IMR-90 (cell line): ENCODE data around the gene JAKMIP1. TPM values are rescaled to one million over a fixed set of nuclear protein-coding genes. Genes with fewer than 3 reads are reported as not detected.

ENCODE experiments used
- ATAC-seq: fragments of 200-7000 bp; cut with Tn5 transposase; 2 replicates; pipeline ENCODE4 v1.9.1; 2020; ENCODE audit warnings: low read depth, mild to moderate bottlenecking, moderate library complexity
- BruUV-seq: library from RNA; stranded (reverse); fragments of 400-500 nt; replicated peaks from 2 replicates; lab custom pipeline; 2021; lab: Mats Ljungman, UMichigan
- CTCF ChIA-PET: fragments of 300-600 bp; formaldehyde crosslinking; extraction: SDS; loops from one replicate; lab custom pipeline; 2021; ENCODE audit warnings: antibody characterized with exemption; lab: Yijun Ruan, JAX
- POLR2A ChIA-PET: fragments of 300-600 bp; sonication (Branson Sonifier 250); formaldehyde crosslinking; loops from one replicate; lab custom pipeline; 2022; ENCODE audit warnings: antibody characterized with exemption; ENCODE audit not compliant: unreplicated experiment; lab: Charles Lee
- DNase-seq: peaks from one replicate; pipeline ENCODE4 v3.0.0; 2013
- H2AFZ ChIP-seq: replicated peaks from 2 replicates; pipeline ENCODE3; 2013; ENCODE audit warnings: low read length, mild to moderate bottlenecking; ENCODE audit not compliant: poor library complexity
- H2AK5ac ChIP-seq: 2 replicates; pipeline ENCODE4 v1.6.1; 2013; ENCODE audit warnings: low read depth, low read length, inconsistent platforms
- H2AK9ac ChIP-seq: replicated peaks from 2 replicates; pipeline ENCODE3; 2013; ENCODE audit warnings: mild to moderate bottlenecking, low read depth, low read length, moderate library complexity; ENCODE audit not compliant: poor library complexity
- H2BK120ac ChIP-seq: 2 replicates; pipeline ENCODE4 v1.6.1; 2013; ENCODE audit warnings: low read depth, low read length, inconsistent platforms
- H2BK15ac ChIP-seq: 3 replicates; pipeline ENCODE4 v1.6.1; 2013; ENCODE audit warnings: low read depth, low read length, inconsistent platforms
- H2BK20ac ChIP-seq: 2 replicates; pipeline ENCODE4 v1.6.1; 2013; ENCODE audit warnings: low read depth, mild to moderate bottlenecking, inconsistent platforms, low read length, moderate library complexity
- H2BK5ac ChIP-seq: 2 replicates; pipeline ENCODE4 v1.6.1; 2013; ENCODE audit warnings: mild to moderate bottlenecking, low read depth, low read length, inconsistent platforms; ENCODE audit not compliant: poor library complexity, severe bottlenecking
- H3K14ac ChIP-seq: replicated peaks from 2 replicates; pipeline ENCODE4 v1.6.1; 2013; ENCODE audit warnings: low read depth, low read length, inconsistent platforms
- H3K18ac ChIP-seq: 2 replicates; pipeline ENCODE4 v1.6.1; 2013; ENCODE audit warnings: low read depth, low read length, control low read depth
- H3K23ac ChIP-seq: 2 replicates; pipeline ENCODE4 v1.6.1; 2013; ENCODE audit warnings: low read depth, low read length, inconsistent platforms
- H3K27ac ChIP-seq: 2 replicates; pipeline ENCODE4 v1.5.1; 2013; ENCODE audit warnings: mild to moderate bottlenecking, control low read depth, low read length; ENCODE audit not compliant: insufficient read depth
- H3K27me3 ChIP-seq: 2 replicates; pipeline ENCODE4 v1.6.1; 2013; ENCODE audit warnings: low read length; ENCODE audit not compliant: control insufficient read depth, insufficient read depth
- H3K36me3 ChIP-seq: 2 replicates; pipeline ENCODE4 v1.6.1; 2013; ENCODE audit warnings: low read length, mixed read lengths; ENCODE audit not compliant: control insufficient read depth, insufficient read depth
- H3K4ac ChIP-seq: 2 replicates; pipeline ENCODE4 v1.6.1; 2013; ENCODE audit warnings: low read depth, low read length, inconsistent platforms
- H3K4me1 ChIP-seq: 2 replicates; pipeline ENCODE4 v1.6.1; 2013; ENCODE audit warnings: low read length, mixed read lengths; ENCODE audit not compliant: control insufficient read depth, insufficient read depth
- H3K4me2 ChIP-seq: 2 replicates; pipeline ENCODE4 v1.6.1; 2013; ENCODE audit warnings: low read depth, mild to moderate bottlenecking, control low read depth, low read length, moderate library complexity
- H3K4me3 ChIP-seq: 2 replicates; pipeline ENCODE4 v1.5.1; 2013; ENCODE audit warnings: low read depth, mild to moderate bottlenecking, control low read depth, low read length, moderate library complexity; ENCODE audit not compliant: insufficient read depth
- H3K56ac ChIP-seq: 2 replicates; pipeline ENCODE4 v1.6.1; 2013; ENCODE audit warnings: low read length, inconsistent platforms; ENCODE audit not compliant: insufficient read depth; ENCODE audit errors: extremely low read depth
- H3K79me1 ChIP-seq, 2 experiments: 2 replicates each; pipeline ENCODE4 v1.6.1; 2013; ENCODE audit warnings: low read length in 2 of 2, inconsistent platforms in 1 of 2, low read depth in 1 of 2
- H3K9ac ChIP-seq: 2 replicates; pipeline ENCODE4 v1.6.1; 2013; ENCODE audit warnings: low read depth, low read length, control low read depth
- H3K9me1 ChIP-seq: 2 replicates; pipeline ENCODE4 v1.6.1; 2013; ENCODE audit warnings: low read length, inconsistent platforms; ENCODE audit not compliant: insufficient read depth
- H3K9me3 ChIP-seq: 2 replicates; pipeline ENCODE4 v1.6.1; 2013; ENCODE audit warnings: low read length; ENCODE audit not compliant: control insufficient read depth, insufficient read depth
- H4K20me1 ChIP-seq: 2 replicates; pipeline ENCODE4 v1.6.1; 2013; ENCODE audit warnings: low read length, inconsistent platforms; ENCODE audit not compliant: insufficient read depth
- H4K5ac ChIP-seq: 2 replicates; pipeline ENCODE4 v1.6.1; 2013; ENCODE audit warnings: mild to moderate bottlenecking, low read depth, low read length, control low read depth
- H4K8ac ChIP-seq, 2 experiments: 2 replicates each; pipeline ENCODE4 v1.6.1; 2013; ENCODE audit warnings: low read depth in 2 of 2, low read length in 2 of 2, control low read depth in 1 of 2, inconsistent platforms in 1 of 2
- H4K91ac ChIP-seq: 2 replicates; pipeline ENCODE4 v1.6.1; 2013; ENCODE audit warnings: low read depth, low read length, inconsistent platforms; ENCODE audit not compliant: insufficient read depth
- BHLHE40 ChIP-seq: fragments of 150-350 bp; IDR thresholded peaks from 2 replicates; pipeline ENCODE4 v1.6.1; 2016; ENCODE audit warnings: mild to moderate bottlenecking, low read depth, low read length
- CEBPB ChIP-seq: IDR thresholded peaks from 2 replicates; pipeline ENCODE4 v1.6.1; 2012; ENCODE audit warnings: low read depth, low read length, improper control_type of control experiment
- CHD1 ChIP-seq: IDR thresholded peaks from 2 replicates; pipeline ENCODE4 v1.6.1; 2012; ENCODE audit warnings: low read depth, low read length, improper control_type of control experiment
- CTCF ChIP-seq: conservative IDR thresholded peaks from 2 replicates; pipeline ENCODE4 v1.5.1; 2012; ENCODE audit warnings: mild to moderate bottlenecking, low read depth, low read length, improper control_type of control experiment
- ELK1 ChIP-seq: fragments of 150-350 bp; IDR thresholded peaks from 2 replicates; pipeline ENCODE4 v1.6.1; 2016; ENCODE audit warnings: low read depth, mild to moderate bottlenecking, low read length, moderate library complexity, borderline replicate concordance
- FOS ChIP-seq: fragments of 150-350 bp; IDR thresholded peaks from 2 replicates; pipeline ENCODE4 v1.6.1; 2016; ENCODE audit warnings: low read depth, low read length
- MAFK ChIP-seq: IDR thresholded peaks from 2 replicates; pipeline ENCODE4 v1.6.1; 2012; ENCODE audit warnings: low read depth, low read length, improper control_type of control experiment
- MAZ ChIP-seq: IDR thresholded peaks from 2 replicates; pipeline ENCODE4 v1.6.1; 2012; ENCODE audit warnings: low read depth, mild to moderate bottlenecking, low read length, improper control_type of control experiment, moderate library complexity, borderline replicate concordance
- MXI1 ChIP-seq: IDR thresholded peaks from 2 replicates; pipeline ENCODE4 v1.6.1; 2012; ENCODE audit warnings: low read depth, mild to moderate bottlenecking, low read length, moderate library complexity, borderline replicate concordance
- NFE2L2 ChIP-seq: fragments of 150-350 bp; IDR thresholded peaks from 2 replicates; pipeline ENCODE4 v1.6.1; 2016; ENCODE audit warnings: low read depth, mild to moderate bottlenecking, low read length
- RCOR1 ChIP-seq: IDR thresholded peaks from 2 replicates; pipeline ENCODE4 v1.6.1; 2012; ENCODE audit warnings: mild to moderate bottlenecking, low read length, improper control_type of control experiment; ENCODE audit not compliant: insufficient replicate concordance
- RFX5 ChIP-seq: IDR thresholded peaks from 2 replicates; pipeline ENCODE4 v1.8.0; 2012; ENCODE audit warnings: low read depth, mild to moderate bottlenecking, low read length, moderate library complexity
- SMC3 ChIP-seq: fragments of 150-350 bp; IDR thresholded peaks from 2 replicates; pipeline ENCODE4 v1.6.1; 2016; ENCODE audit warnings: low read depth, mild to moderate bottlenecking, antibody characterized with exemption, low read length, moderate library complexity
- USF2 ChIP-seq: fragments of 150-350 bp; IDR thresholded peaks from 2 replicates; pipeline ENCODE4 v1.6.1; 2017; ENCODE audit warnings: mild to moderate bottlenecking, antibody characterized with exemption, low read length, low read depth
- WGBS, 2 experiments: methylation state at CpG; one replicate each; pipeline versions ENCODE4 v1.1.5 to v1.1.7; 2013; ENCODE audit warnings: missing lambda C conversion rate in 2 of 2; ENCODE audit not compliant: insufficient read length in 1 of 2; ENCODE audit errors: extremely low coverage in 2 of 2; 5-methylcytosine and 5-hydroxymethylcytosine counted together
- dilution Hi-C: fragments of 300-500 bp; cut with HindIII; formaldehyde crosslinking; loops from one replicate; pipeline ENCODE4 v1.14.3; 2018; ENCODE audit warnings: low sequenced_read_pairs; ENCODE audit not compliant: unreplicated experiment
- in situ Hi-C: fragments of 300-500 bp; cut with MboI; formaldehyde crosslinking; loops from 3 replicates; pipeline ENCODE4 v1.14.3; 2019; ENCODE audit warnings: low sequenced_read_pairs, inconsistent platforms, mixed read lengths
- intact Hi-C: fragments of 100-400 bp; cut with micrococcal nuclease; formaldehyde crosslinking; loops from 2 replicates; pipeline ENCODE4 v1.10.0; 2022
- polyA plus RNA-seq, 3 experiments: library from polyadenylated mRNA; depleted of rRNA; stranded (reverse); fragments of >200 nt; gene quantifications; 2 replicates each; pipeline ENCODE4 v1.2.3, GENCODE V29; 2012; ENCODE audit warnings: low replicate concordance in 1 of 3
- total RNA-seq: library from RNA; depleted of rRNA; stranded (reverse); fragments of >200 nt; gene quantifications from 2 replicates; pipeline ENCODE4 v1.2.3, GENCODE V29; 2012

JAKMIP1 gene
- total and polyA plus RNA-seq, 2 of the 4 experiments (the other 2 are of a cell fraction): not detected

- dilution Hi-C loops: no loop called here
- no peak overlapping the region for H2AFZ ChIP-seq
- H2BK15ac ChIP-seq: no peak overlapping the region
- no peak for DNase-seq
- no peaks in the 10 kb centered on the region for H3K27me3 ChIP-seq
- no peak overlapping the region for H3K56ac ChIP-seq
- no peaks in the 10 kb centered on the region for H3K9me3 ChIP-seq
- no peak for ATAC-seq
- no peak overlapping the region for H4K5ac ChIP-seq
- WGBS, 2 experiments: no CpG with 5 or more reads among the region's 6 CpGs
- BruUV-seq: no TSS peak
- no peaks in the 10 kb centered on the region for H3K4me1 ChIP-seq
- CTCF ChIA-PET: no interaction called here
- intact Hi-C loops: no loop called here
- H3K4me2 ChIP-seq: no peak overlapping the region
- H3K4me3 ChIP-seq: no peak overlapping the region
- H3K18ac ChIP-seq: no peak overlapping the region
- no peak overlapping the region for H3K23ac ChIP-seq
- no peak overlapping the region for H2AK9ac ChIP-seq
- no peak overlapping the region for H4K8ac ChIP-seq
- POLR2A ChIA-PET: no interaction called here
- no peak overlapping the region for H4K91ac ChIP-seq
- TF ChIP-seq CEBPB: no peak
- no peak for TF ChIP-seq USF2
- TF ChIP-seq FOS: no peak
- TF ChIP-seq RCOR1: no peak
- TF ChIP-seq NFE2L2: no peak
- no peak for TF ChIP-seq ELK1
- TF ChIP-seq CTCF: no peak
- TF ChIP-seq MAFK: no peak
- no peak for TF ChIP-seq MXI1
- TF ChIP-seq CHD1: no peak
- no peak for TF ChIP-seq BHLHE40
- no peak for TF ChIP-seq SMC3
- TF ChIP-seq RFX5: no peak
- no peak for TF ChIP-seq MAZ
- no peak overlapping the region for H2BK5ac ChIP-seq
- no peak overlapping the region for H2BK120ac ChIP-seq
- no peak overlapping the region for H3K4ac ChIP-seq
- no peak overlapping the region for H3K27ac ChIP-seq
- H2BK20ac ChIP-seq: no peak overlapping the region
- in situ Hi-C loops: no loop called here
- H3K9me1 ChIP-seq: no peaks in the 10 kb centered on the region
- no peak overlapping the region for H2AK5ac ChIP-seq
- no peaks in the 10 kb centered on the region for H3K79me1 ChIP-seq
- H3K9ac ChIP-seq: no peak overlapping the region
- no peaks in the 10 kb centered on the region for H3K36me3 ChIP-seq
- H4K20me1 ChIP-seq: no peaks in the 10 kb centered on the region
- no peak overlapping the region for H3K14ac ChIP-seq
Measured at GRCh38 chr4:6093671-6094070, 106.7 kb downstream of the JAKMIP1 start.
